ENCODE data around the gene CCDC179. TPM values are rescaled to one million over a fixed set of nuclear protein-coding genes. Genes with fewer than 3 reads are reported as not detected.

The CCDC179 gene
- total RNA-seq, 1 experiment from 2014 or later, result not detected

DNA sequence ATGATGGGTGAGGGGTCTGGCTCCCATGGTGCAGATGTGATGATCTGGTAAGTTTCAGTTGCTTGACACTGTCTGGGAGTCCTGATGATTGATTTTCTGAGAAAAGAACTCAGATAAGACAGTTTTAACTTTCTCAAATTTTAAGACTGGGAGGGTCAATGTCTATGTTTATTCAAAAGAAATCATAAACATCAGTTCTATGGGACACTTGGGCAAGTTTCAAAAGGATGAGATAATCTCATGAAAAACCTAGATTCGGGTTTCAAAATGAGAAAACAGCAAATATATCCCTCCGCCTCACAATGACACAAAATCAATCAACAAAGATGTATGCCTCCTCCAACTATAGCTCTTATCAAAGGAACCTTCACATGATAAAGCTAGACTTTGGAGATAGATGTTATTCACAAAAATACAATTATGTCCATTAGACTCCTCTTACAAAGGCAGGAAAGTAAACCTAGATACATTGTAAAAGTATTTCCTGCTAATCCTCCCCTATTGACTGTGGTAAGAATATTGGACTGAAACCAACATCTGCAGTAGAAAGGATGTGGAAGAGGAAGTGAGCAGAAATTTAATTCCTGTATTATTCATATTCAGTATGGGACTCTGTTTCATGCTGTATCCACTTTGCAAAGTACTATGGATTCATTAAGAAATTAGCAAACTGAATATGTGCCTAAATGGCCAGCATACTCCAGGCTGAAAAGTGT, 52.3 kb downstream of the CCDC179 start:
- no peak for DNase-seq (ENCODE audit: low read depth)

- no peak for DNase-seq (ENCODE audit: low read depth)
Measured at GRCh38 chr11:22807391-22807790, 52.9 kb downstream of the CCDC179 start.

DNA sequence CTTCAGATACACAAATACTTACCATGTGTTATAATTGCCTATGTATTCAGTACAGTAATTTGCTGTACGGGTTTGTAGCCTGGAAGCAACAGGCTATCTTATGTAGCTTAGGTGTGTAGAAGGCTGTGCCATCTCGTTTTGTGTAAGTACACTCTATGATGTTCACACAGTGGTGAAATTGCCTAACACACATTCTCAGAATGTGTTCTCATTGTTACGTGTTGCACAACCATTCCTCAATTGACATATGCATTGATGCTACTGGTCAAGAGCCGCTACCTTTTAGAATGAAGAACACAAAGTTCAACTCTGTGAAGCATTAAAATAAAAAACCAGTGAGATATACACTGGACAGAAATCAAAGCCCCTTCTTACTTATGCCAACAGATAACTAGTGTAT, 57.4 kb downstream of the CCDC179 start:
- no peak for DNase-seq (ENCODE audit: low read depth)

DNA sequence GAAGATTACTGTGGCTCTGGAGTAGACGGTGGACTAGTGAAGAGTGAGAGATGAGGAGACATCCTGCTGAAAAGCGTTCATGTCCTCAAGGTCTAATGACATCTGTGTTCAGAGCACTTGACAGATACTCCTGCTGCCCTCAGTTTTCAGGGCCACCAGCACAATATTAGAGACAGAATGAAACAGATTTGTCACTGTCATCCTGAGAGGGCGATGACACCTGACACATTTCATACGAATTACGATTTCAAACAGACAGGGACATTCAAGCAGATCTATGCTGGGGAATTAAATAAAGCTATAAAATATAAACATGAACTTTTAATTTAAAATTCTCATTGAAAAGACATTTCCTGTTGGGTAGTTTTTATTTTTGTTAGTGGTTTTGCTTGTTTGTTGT, 59.8 kb downstream of the CCDC179 start:
- no peak for DNase-seq (ENCODE audit: low read depth)

- no peak for DNase-seq (ENCODE audit: low read depth)
Measured at GRCh38 chr11:22798901-22799300, 61.4 kb downstream of the CCDC179 start.

DNA sequence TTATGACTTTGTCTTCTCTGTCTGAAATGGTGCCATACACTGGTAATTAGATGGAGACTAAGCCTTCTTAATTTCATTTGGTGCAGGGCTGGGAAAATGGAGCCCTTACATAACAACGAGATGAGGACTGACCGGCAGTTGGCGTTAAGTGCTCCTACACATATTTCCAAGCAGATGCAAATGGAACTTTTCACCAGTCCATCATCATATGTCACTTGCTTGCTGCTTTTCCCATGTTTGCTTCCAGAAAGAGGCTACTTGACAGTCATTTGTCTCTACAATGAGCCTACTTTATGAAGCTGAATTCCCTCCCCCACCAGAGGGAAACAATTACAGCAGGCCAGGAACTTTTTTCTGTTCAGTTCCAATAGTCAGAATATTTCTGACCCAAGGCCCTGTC, 63.2 kb downstream of the CCDC179 start:
- DNase-seq (ENCODE audit: low read depth), result no peak

Other genes starting within 250 kb of the CCDC179 start
- 12.8 and 17.7 TPM in 2 replicates for gene FANCF, start 234.7 kb downstream of the CCDC179 start, total RNA-seq (2014; rRNA removed; shearing (Covaris generic))
- 0.71 and 1.2 TPM in 2 replicates for gene GAS2, start 193.9 kb downstream of the CCDC179 start, total RNA-seq (2014; rRNA removed; shearing (Covaris generic))
- 18.1 and 21.6 TPM in 2 replicates for gene SVIP, start 30.7 kb downstream of the CCDC179 start, total RNA-seq (2014; rRNA removed; shearing (Covaris generic))